ENCODE measurements around the gene SALL3.

DNA sequence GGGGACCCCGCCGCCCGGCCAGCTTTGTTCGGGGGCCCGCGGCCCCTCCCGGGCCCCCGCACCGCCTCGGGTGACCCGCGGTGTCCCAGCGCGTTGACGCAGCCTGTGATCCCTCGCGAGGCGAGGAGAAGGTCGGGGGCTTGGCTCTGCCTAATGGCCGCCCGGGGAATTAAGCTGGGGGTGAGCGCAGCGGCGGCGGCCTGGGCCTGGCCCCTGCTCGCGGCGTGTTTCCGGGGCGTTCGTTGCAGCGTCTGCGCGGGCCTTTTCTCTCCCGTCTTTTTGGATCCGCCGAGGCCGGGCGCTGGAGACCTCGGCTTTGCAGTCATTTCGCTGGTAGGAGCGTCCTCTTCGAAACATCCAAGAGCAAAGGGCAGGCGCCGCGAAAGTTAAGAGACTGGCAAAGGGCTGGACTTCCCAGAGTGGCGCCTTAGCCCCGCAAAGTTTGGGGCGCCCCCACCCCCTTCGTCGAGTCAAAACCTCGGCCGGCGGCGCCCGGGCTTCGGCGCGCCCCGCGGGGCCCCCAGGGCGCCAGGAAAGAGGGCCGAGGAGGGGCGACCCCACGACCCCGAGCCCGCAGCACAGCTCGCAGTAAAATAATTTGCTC is 1.3 kb downstream of the SALL3 start:
- no peak for TF ChIP-seq GATA2 (IDR thresholded peaks at IDR 0.05; ENCODE audit: low read depth, low read length)
- TF ChIP-seq GATA3 (IDR thresholded peaks at IDR 0.05; ENCODE audit: low read depth, low read length) = no peak

Data from SH-SY5Y (cell line).